ENCODE results near the gene CIB2.
A peak's percentile ranks its signal among the peaks of the same experiment; 100 is the strongest.

The CIB2 gene

GRCh38 chr15:78139578-78139977 lies 8.3 kb upstream of the CIB2 start:
- Mint-ChIP-seq H3K4me1 (ENCODE audit: low read depth) (no peaks in the 10 kb centered on the region), H3K36me3 (ENCODE audit: low read depth) (no peaks in the 10 kb centered on the region), H3K4me3 (no peak overlapping the region), H3K27ac (no peak overlapping the region), H3K9me3 (no peaks in the 10 kb centered on the region), H3K27me3 (no peaks in the 10 kb centered on the region)
- intact Hi-C loops (cut with micrococcal nuclease), result no loop called here

- no peak overlapping the region for H3K4me3 Mint-ChIP-seq
- no peak overlapping the region for H3K27ac Mint-ChIP-seq
- H3K36me3 Mint-ChIP-seq (ENCODE audit: low read depth), result no peaks in the 10 kb centered on the region
Observed at GRCh38 chr15:78133801-78134200, 2.6 kb upstream of the CIB2 start.

GRCh38 chr15:78130466-78131294 lies 565 bp downstream of the CIB2 start:
- intact Hi-C loops (cut with micrococcal nuclease), result loop anchor here (1.0 to 5.0 kb wide), 2 partner anchors 65 to 112 kb away; no protein-coding TSS in a partner anchor
- H3K27me3 Mint-ChIP-seq, result peaks cover 13% of the 10 kb centered on the region
- no peaks in the 10 kb centered on the region for H3K9me3 Mint-ChIP-seq
- H3K27ac Mint-ChIP-seq, result peak overlapping the region; percentile 57
- H3K4me3 Mint-ChIP-seq, result peak overlapping the region; percentile 79
- H3K36me3 Mint-ChIP-seq (ENCODE audit: low read depth), result no peaks in the 10 kb centered on the region
- peaks cover 29% of the 10 kb centered on the region for H3K4me1 Mint-ChIP-seq (ENCODE audit: low read depth)

More at GRCh38 chr15:78133801-78134200, 2.6 kb upstream of the CIB2 start:
- intact Hi-C loops (cut with micrococcal nuclease), result loop anchor here (5.0 kb wide), 1 partner anchor 108 kb away; no protein-coding TSS in a partner anchor
- H3K27me3 Mint-ChIP-seq, result peaks cover 13% of the 10 kb centered on the region
- peaks cover 23% of the 10 kb centered on the region for H3K4me1 Mint-ChIP-seq (ENCODE audit: low read depth)
- no peaks in the 10 kb centered on the region for H3K9me3 Mint-ChIP-seq

- Mint-ChIP-seq H3K27ac (no peak overlapping the region), H3K9me3 (no peaks in the 10 kb centered on the region), H3K36me3 (ENCODE audit: low read depth) (no peaks in the 10 kb centered on the region), H3K4me1 (ENCODE audit: low read depth) (peaks cover 29% of the 10 kb centered on the region), H3K4me3 (no peak overlapping the region), H3K27me3 (peaks cover 17% of the 10 kb centered on the region)
- intact Hi-C loops (cut with micrococcal nuclease), result loop anchor here (5.0 kb wide), 1 partner anchor 112 kb away; no protein-coding TSS in a partner anchor
Observed at GRCh38 chr15:78129751-78130287, 1.4 kb downstream of the CIB2 start.

GRCh38 chr15:78129077-78129750 lies 2.0 kb downstream of the CIB2 start:
- H3K9me3 Mint-ChIP-seq, result no peaks in the 10 kb centered on the region
- H3K4me3 Mint-ChIP-seq, result no peak overlapping the region
- H3K27me3 Mint-ChIP-seq, result peaks cover 17% of the 10 kb centered on the region
- no peaks in the 10 kb centered on the region for H3K36me3 Mint-ChIP-seq (ENCODE audit: low read depth)
- intact Hi-C loops (cut with micrococcal nuclease), result no loop called here
- H3K27ac Mint-ChIP-seq, result no peak overlapping the region
- H3K4me1 Mint-ChIP-seq (ENCODE audit: low read depth), result peaks cover 29% of the 10 kb centered on the region

GRCh38 chr15:78127882-78128281 lies 3.4 kb downstream of the CIB2 start:
- no peaks in the 10 kb centered on the region for H3K9me3 Mint-ChIP-seq

GRCh38 chr15:78125267-78125666 lies 6.0 kb downstream of the CIB2 start:
- Mint-ChIP-seq H3K27ac (no peak overlapping the region), H3K27me3 (peaks cover 10% of the 10 kb centered on the region), H3K4me3 (no peak overlapping the region), H3K9me3 (no peaks in the 10 kb centered on the region), H3K4me1 (ENCODE audit: low read depth) (peaks cover 7% of the 10 kb centered on the region), H3K36me3 (ENCODE audit: low read depth) (no peaks in the 10 kb centered on the region)
- intact Hi-C loops (cut with micrococcal nuclease), result no loop called here

More at GRCh38 chr15:78127882-78128281, 3.4 kb downstream of the CIB2 start:
- H3K27ac Mint-ChIP-seq, result no peak overlapping the region
- peaks cover 20% of the 10 kb centered on the region for H3K4me1 Mint-ChIP-seq (ENCODE audit: low read depth)
- peaks cover 17% of the 10 kb centered on the region for H3K27me3 Mint-ChIP-seq
- intact Hi-C loops (cut with micrococcal nuclease), result no loop called here
- H3K36me3 Mint-ChIP-seq (ENCODE audit: low read depth), result no peaks in the 10 kb centered on the region
- no peak overlapping the region for H3K4me3 Mint-ChIP-seq

- H3K36me3 Mint-ChIP-seq (ENCODE audit: low read depth), result no peaks in the 10 kb centered on the region
- no peak overlapping the region for H3K4me3 Mint-ChIP-seq
- no peak overlapping the region for H3K27ac Mint-ChIP-seq
- H3K4me1 Mint-ChIP-seq (ENCODE audit: low read depth), result no peaks in the 10 kb centered on the region
- H3K27me3 Mint-ChIP-seq, result peaks cover 4% of the 10 kb centered on the region
- intact Hi-C loops (cut with micrococcal nuclease), result no loop called here
- no peaks in the 10 kb centered on the region for H3K9me3 Mint-ChIP-seq
Observed at GRCh38 chr15:78120523-78120922, 10.7 kb downstream of the CIB2 start.

- intact Hi-C loops (cut with micrococcal nuclease), result no loop called here
- Mint-ChIP-seq H3K9me3 (no peaks in the 10 kb centered on the region), H3K27ac (no peak overlapping the region), H3K4me1 (ENCODE audit: low read depth) (peaks cover 12% of the 10 kb centered on the region), H3K4me3 (no peak overlapping the region), H3K27me3 (peaks cover 2% of the 10 kb centered on the region), H3K36me3 (ENCODE audit: low read depth) (no peaks in the 10 kb centered on the region)
Observed at GRCh38 chr15:78112551-78112950, 18.7 kb downstream of the CIB2 start.

- H3K9me3 Mint-ChIP-seq, result no peaks in the 10 kb centered on the region
- intact Hi-C loops (cut with micrococcal nuclease), result no loop called here
- peaks cover 2% of the 10 kb centered on the region for H3K27me3 Mint-ChIP-seq
- H3K4me1 Mint-ChIP-seq (ENCODE audit: low read depth), result peaks cover 12% of the 10 kb centered on the region
- no peak overlapping the region for H3K27ac Mint-ChIP-seq
- H3K36me3 Mint-ChIP-seq (ENCODE audit: low read depth), result no peaks in the 10 kb centered on the region
- H3K4me3 Mint-ChIP-seq, result no peak overlapping the region
Observed at GRCh38 chr15:78111788-78112187, 19.5 kb downstream of the CIB2 start.

GRCh38 chr15:78110916-78111475 lies 20.2 kb downstream of the CIB2 start:
- Mint-ChIP-seq H3K27me3 (peaks cover 2% of the 10 kb centered on the region), H3K9me3 (no peaks in the 10 kb centered on the region), H3K27ac (no peak overlapping the region), H3K4me1 (ENCODE audit: low read depth) (peaks cover 20% of the 10 kb centered on the region), H3K4me3 (no peak overlapping the region), H3K36me3 (ENCODE audit: low read depth) (no peaks in the 10 kb centered on the region)
- intact Hi-C loops (cut with micrococcal nuclease), result no loop called here

- intact Hi-C loops (cut with micrococcal nuclease), result no loop called here
- Mint-ChIP-seq H3K9me3 (no peaks in the 10 kb centered on the region), H3K27me3 (peaks cover 2% of the 10 kb centered on the region), H3K4me1 (ENCODE audit: low read depth) (peaks cover 29% of the 10 kb centered on the region), H3K27ac (no peak overlapping the region), H3K36me3 (ENCODE audit: low read depth) (no peaks in the 10 kb centered on the region), H3K4me3 (no peak overlapping the region)
Observed at GRCh38 chr15:78110096-78110495, 21.1 kb downstream of the CIB2 start.

- peak overlapping the region; percentile 35 for H3K27ac Mint-ChIP-seq
- no peaks in the 10 kb centered on the region for H3K9me3 Mint-ChIP-seq
- H3K27me3 Mint-ChIP-seq, result peaks cover 2% of the 10 kb centered on the region
- intact Hi-C loops (cut with micrococcal nuclease), result loop anchor here (2.0 to 5.0 kb wide), 2 partner anchors 107 to 150 kb away; no protein-coding TSS in a partner anchor
- H3K4me3 Mint-ChIP-seq, result no peak overlapping the region
- H3K36me3 Mint-ChIP-seq (ENCODE audit: low read depth), result no peaks in the 10 kb centered on the region
- H3K4me1 Mint-ChIP-seq (ENCODE audit: low read depth), result peaks cover 38% of the 10 kb centered on the region
Observed at GRCh38 chr15:78109156-78109555, 22.1 kb downstream of the CIB2 start.

Data from dendritic cell treated with granulocyte-macrophage colony-stimulating factor and Interleukin-4, amounts not matched to agents 40 ng/mL and 50 ng/mL, for 4 days (primary cell).